HepG2 (cell line): ENCODE results near the gene IRAK2. TPM values are rescaled to one million over a fixed set of nuclear protein-coding genes. Genes with fewer than 3 reads are reported as not detected.

Source experiments
- ADNP ChIP-seq: sonication (generic); formaldehyde crosslinking; IDR thresholded peaks from 2 replicates; pipeline ENCODE4 v1.4.0; 2020; ENCODE audit warnings: missing genetic modification reagents
- CAMTA2 ChIP-seq: sonication (generic); formaldehyde crosslinking; IDR thresholded peaks from 2 replicates; pipeline ENCODE4 v1.4.0; 2020; ENCODE audit warnings: mild to moderate bottlenecking, missing genetic modification reagents, borderline replicate concordance
- EHMT2 ChIP-seq: fragments of 200-600 bp; sonication (generic); IDR thresholded peaks from 2 replicates; pipeline ENCODE4 v1.7.0; 2017; ENCODE audit warnings: antibody characterized with exemption, low read depth, low read length, borderline replicate concordance
- FOXO4 ChIP-seq: sonication (generic); formaldehyde crosslinking; conservative IDR thresholded peaks from 2 replicates; pipeline ENCODE4 v1.8.1; 2023; ENCODE audit warnings: missing genetic modification reagents
- HDAC2 ChIP-seq: sonication (generic); formaldehyde crosslinking; IDR thresholded peaks from 2 replicates; pipeline ENCODE4 v1.4.0; 2020; ENCODE audit warnings: missing genetic modification reagents
- HMG20A ChIP-seq: IDR thresholded peaks from 2 replicates; pipeline ENCODE4 v1.6.1; 2016; ENCODE audit warnings: borderline replicate concordance
- HOXA5 ChIP-seq: sonication (generic); formaldehyde crosslinking; IDR thresholded peaks from 2 replicates; pipeline ENCODE4 v1.4.0; 2020; ENCODE audit warnings: missing genetic modification reagents
- MLXIP ChIP-seq: sonication (generic); formaldehyde crosslinking; IDR thresholded peaks from 2 replicates; pipeline ENCODE4 v1.9.0; 2021; ENCODE audit warnings: missing genetic modification reagents, borderline replicate concordance
- MXI1 ChIP-seq: IDR thresholded peaks from 3 replicates; pipeline ENCODE4 v1.6.1; 2012; ENCODE audit warnings: low read depth, low read length, inconsistent platforms, borderline replicate concordance
- NCOA1 ChIP-seq: sonication (generic); formaldehyde crosslinking; IDR thresholded peaks from 2 replicates; pipeline ENCODE4 v1.9.0; 2021; ENCODE audit warnings: missing genetic modification reagents
- NCOR1 ChIP-seq: fragments of 200-600 bp; sonication (generic); IDR thresholded peaks from 2 replicates; pipeline ENCODE4 v1.7.0; 2017; ENCODE audit warnings: antibody characterized with exemption, low read length, borderline replicate concordance
- NFKB2 ChIP-seq: sonication (generic); formaldehyde crosslinking; IDR thresholded peaks from 2 replicates; pipeline ENCODE4 v1.4.0; 2020; ENCODE audit warnings: missing genetic modification reagents, borderline replicate concordance
- ONECUT2 ChIP-seq: sonication (generic); formaldehyde crosslinking; IDR thresholded peaks from 2 replicates; pipeline ENCODE4 v1.4.0; 2020; ENCODE audit warnings: missing genetic modification reagents
- RORA ChIP-seq: sonication (generic); formaldehyde crosslinking; IDR thresholded peaks from 2 replicates; pipeline ENCODE4 v1.5.0; 2020; ENCODE audit warnings: mild to moderate bottlenecking, missing genetic modification reagents, moderate library complexity
- RXRA ChIP-seq: sonication (generic); formaldehyde crosslinking; IDR thresholded peaks from 2 replicates; pipeline ENCODE4 v1.5.1; 2020; ENCODE audit warnings: missing genetic modification reagents
- SALL2 ChIP-seq: sonication (generic); formaldehyde crosslinking; IDR thresholded peaks from 2 replicates; pipeline ENCODE4 v1.8.1; 2023; ENCODE audit warnings: mild to moderate bottlenecking, missing genetic modification reagents, inconsistent platforms
- SP2 ChIP-seq: sonication (generic); formaldehyde crosslinking; IDR thresholded peaks from 2 replicates; pipeline ENCODE4 v1.5.1; 2020; ENCODE audit warnings: mild to moderate bottlenecking, missing genetic modification reagents
- TBX3 ChIP-seq: fragments of 450-650 bp; IDR thresholded peaks from 2 replicates; pipeline ENCODE4 v1.6.1; 2017; ENCODE audit warnings: antibody characterized with exemption, mild to moderate bottlenecking, inconsistent platforms, borderline replicate concordance
- ZBTB1 ChIP-seq: sonication (generic); formaldehyde crosslinking; IDR thresholded peaks from 2 replicates; pipeline ENCODE4 v1.4.0; 2020; ENCODE audit warnings: missing genetic modification reagents, borderline replicate concordance
- ZNF484 ChIP-seq: sonication (generic); formaldehyde crosslinking; IDR thresholded peaks from 2 replicates; pipeline ENCODE4 v1.5.1; 2020; ENCODE audit warnings: mild to moderate bottlenecking, low read depth, missing genetic modification reagents, borderline replicate concordance
- ZNF501 ChIP-seq: sonication (generic); formaldehyde crosslinking; IDR thresholded peaks from 2 replicates; pipeline ENCODE4 v1.5.1; 2020; ENCODE audit warnings: mild to moderate bottlenecking, moderate library complexity, missing genetic modification reagents
- ZNF709 ChIP-seq: sonication (generic); formaldehyde crosslinking; IDR thresholded peaks from 2 replicates; pipeline ENCODE4 v1.5.0; 2020; ENCODE audit warnings: mild to moderate bottlenecking, missing genetic modification reagents
- polyA plus RNA-seq, 8 experiments: library from polyadenylated mRNA; depleted of rRNA in 3 of 8; stranded (reverse) in 7 of 8; unstranded in 1 of 8; fragments of >200 nt; fragmentation: Illumina TruSeq in 4 of 8; extraction: Trizol in 4 of 8; gene quantifications; 2 replicates each; pipeline versions ENCODE4 v1.2.1 to v1.2.3, GENCODE V29; 2011 to 2016; ENCODE audit warnings: low read depth in 4 of 8, missing spikeins in 1 of 8, mixed read lengths in 1 of 8; ENCODE audit not compliant: insufficient read depth in 1 of 8
- total RNA-seq, 5 experiments: library from RNA; depleted of rRNA; stranded (reverse); fragments of >200 nt; fragmentation: Illumina TruSeq; extraction: Trizol; gene quantifications; 2 replicates each; pipeline ENCODE4 v1.2.3, GENCODE V29; 2016; ENCODE audit warnings: low read depth in 1 of 5
- TF ChIP-seq, protein P1 (sequence below): sonication (generic); formaldehyde crosslinking; IDR thresholded peaks from 2 replicates; pipeline ENCODE4 v1.4.0; 2020; ENCODE audit warnings: missing genetic modification reagents

The IRAK2 gene
- total and polyA plus RNA-seq, 2 of the 13 experiments (the other 11 are each of a cell fraction or from before 2014, with no cell fraction given), result 13.1 to 23.3 TPM

DNA sequence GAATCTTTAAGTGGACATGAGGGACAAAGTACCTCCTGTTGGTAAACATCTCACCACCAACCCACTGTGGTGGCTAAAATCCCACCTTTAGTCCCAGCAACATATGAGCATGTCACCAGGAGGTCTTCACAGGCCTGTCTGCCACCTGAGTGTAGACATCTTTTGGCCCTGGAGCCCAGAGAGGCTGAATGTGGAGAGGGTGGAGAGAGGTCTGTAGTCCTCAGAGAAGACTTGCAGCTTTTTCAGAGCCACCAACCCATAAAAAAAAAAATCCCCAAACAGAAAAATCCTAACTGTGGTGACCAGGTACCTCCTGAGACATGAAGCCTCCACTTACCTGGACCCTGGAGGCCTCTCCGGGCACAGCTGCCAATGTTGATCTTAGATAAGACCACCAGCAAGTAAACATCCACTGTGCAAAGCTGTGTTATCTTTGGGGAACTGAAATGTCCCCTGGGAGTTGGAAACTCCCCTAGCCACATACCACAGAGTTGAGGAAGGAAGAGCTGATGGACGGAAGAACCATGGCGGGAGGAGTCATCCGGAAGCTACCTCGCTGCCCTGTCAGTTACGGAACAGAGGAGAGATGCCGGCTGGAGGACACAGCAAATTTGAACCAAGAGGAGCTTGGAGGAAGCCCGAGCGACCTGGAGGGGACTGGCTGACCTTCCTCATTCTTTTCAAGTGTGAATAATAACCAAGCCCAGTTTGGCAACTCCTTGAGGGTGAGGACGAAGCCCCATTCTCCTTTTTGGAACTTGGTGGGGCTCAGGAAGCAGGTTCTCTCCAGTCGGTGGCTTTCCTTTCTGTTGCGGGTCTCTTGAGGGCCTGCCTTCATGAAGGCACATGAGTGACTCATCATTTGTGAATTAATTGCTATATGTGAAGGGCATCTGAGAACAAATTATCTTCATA lies 128.0 kb downstream of the IRAK2 start, which contains the start of gene GHRL (continued):
- no peak for TF ChIP-seq ZNF709 (CRISPR knock-in tag)
- TF ChIP-seq NFKB2 (CRISPR knock-in tag), result peak; percentile 33; the same call in 1 of the 2 replicates
- no peak for TF ChIP-seq MXI1
- no peak for TF ChIP-seq TBX3
- TF ChIP-seq ADNP (CRISPR knock-in tag), result no peak
- no peak for TF ChIP-seq SALL2 (CRISPR knock-in tag)
- no peak for TF ChIP-seq EHMT2
- peak; percentile 78 for TF ChIP-seq HDAC2
- no peak for TF ChIP-seq MLXIP (CRISPR knock-in tag)
- TF ChIP-seq FOXO4 (CRISPR knock-in tag), result 0 out of 2 replicates have a peak, but pooled peaks have one; percentile 72
- no peak for TF ChIP-seq NCOR1
- TF ChIP-seq ZNF501 (CRISPR knock-in tag), result 0 out of 2 replicates have a peak, but pooled peaks have one; percentile 49
- TF ChIP-seq NCOA1 (CRISPR knock-in tag), result no peak
- TF ChIP-seq SP2 (CRISPR knock-in tag), result no peak
- TF ChIP-seq ZBTB1 (CRISPR knock-in tag), result no peak
- TF ChIP-seq CAMTA2 (CRISPR knock-in tag), result no peak
- no peak for TF ChIP-seq HOXA5 (CRISPR knock-in tag)
- TF ChIP-seq RXRA (CRISPR knock-in tag), result peak; percentile 47; the same call in 1 of the 2 replicates
- TF ChIP-seq RORA (CRISPR knock-in tag), result no peak
- TF ChIP-seq ZNF484 (CRISPR knock-in tag), result no peak
- TF ChIP-seq ONECUT2 (CRISPR knock-in tag), result no peak
- no peak for TF ChIP-seq HMG20A (CRISPR knock-in tag)
- TF ChIP-seq, protein P1, sequence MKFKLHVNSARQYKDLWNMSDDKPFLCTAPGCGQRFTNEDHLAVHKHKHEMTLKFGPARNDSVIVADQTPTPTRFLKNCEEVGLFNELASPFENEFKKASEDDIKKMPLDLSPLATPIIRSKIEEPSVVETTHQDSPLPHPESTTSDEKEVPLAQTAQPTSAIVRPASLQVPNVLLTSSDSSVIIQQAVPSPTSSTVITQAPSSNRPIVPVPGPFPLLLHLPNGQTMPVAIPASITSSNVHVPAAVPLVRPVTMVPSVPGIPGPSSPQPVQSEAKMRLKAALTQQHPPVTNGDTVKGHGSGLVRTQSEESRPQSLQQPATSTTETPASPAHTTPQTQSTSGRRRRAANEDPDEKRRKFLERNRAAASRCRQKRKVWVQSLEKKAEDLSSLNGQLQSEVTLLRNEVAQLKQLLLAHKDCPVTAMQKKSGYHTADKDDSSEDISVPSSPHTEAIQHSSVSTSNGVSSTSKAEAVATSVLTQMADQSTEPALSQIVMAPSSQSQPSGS (CRISPR knock-in tag), result no peak
